Measurements from ENCODE around the gene DLG2. TPM values are rescaled to one million over a fixed set of nuclear protein-coding genes. Genes with fewer than 3 reads are reported as not detected.

DLG2 gene
- total RNA-seq, 2 experiments from 2014 or later = 2.0 to 2.1 TPM

DNA sequence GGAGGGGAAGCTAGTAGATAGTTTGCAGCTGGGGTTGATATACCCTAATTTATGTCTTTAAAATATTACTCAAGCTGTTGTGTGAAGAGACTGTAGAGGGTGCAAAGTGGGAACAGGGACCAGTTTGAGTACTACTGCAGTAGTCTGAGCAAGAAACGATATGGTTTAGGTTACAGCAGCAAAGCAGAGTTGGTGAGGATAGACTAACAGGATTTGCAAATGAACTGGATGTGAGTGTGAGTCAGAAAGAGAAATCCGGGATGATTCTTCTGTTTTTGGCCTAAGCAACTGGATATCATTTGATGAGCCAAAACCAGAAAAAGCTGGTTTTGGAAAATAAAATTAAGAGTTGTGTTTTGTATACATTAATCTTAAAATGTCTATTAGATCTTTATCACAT lies 1591.5 kb downstream of the DLG2 start:
- H3K27ac Mint-ChIP-seq = no peak overlapping the region
- no peak overlapping the region for H3K4me3 ChIP-seq (ENCODE audit: low read length)
- no peaks in the 10 kb centered on the region for H3K27me3 ChIP-seq (ENCODE audit: control insufficient read depth in 1 of 2, insufficient read depth in 2 of 2, low read length in 2 of 2)
- peaks cover 0 to 4% of the 10 kb centered on the region in 2 experiments for H3K9me3 ChIP-seq (ENCODE audit: control insufficient read depth in 1 of 2, insufficient read depth in 1 of 2, low read length in 2 of 2)
- POLR2A ChIA-PET = no interaction called here
- no peaks in the 10 kb centered on the region for H3K4me1 ChIP-seq (ENCODE audit: insufficient read depth, low read length)
- no peak overlapping the region for H3K4me3 Mint-ChIP-seq
- H3K36me3 ChIP-seq (ENCODE audit: insufficient read depth, low read length) = no peaks in the 10 kb centered on the region
- peaks cover 21% of the 10 kb centered on the region for H3K9me3 Mint-ChIP-seq
- H3K4me1 Mint-ChIP-seq (ENCODE audit: low read depth) = no peaks in the 10 kb centered on the region
- ATAC-seq (ENCODE audit: poor library complexity) (no peak), DNase-seq (no peak)
- no peaks in the 10 kb centered on the region for H3K36me3 Mint-ChIP-seq (ENCODE audit: low read depth)
- intact Hi-C loops (cut with DNase I, micrococcal nuclease) = no loop called here
- TF ChIP-seq, protein P1, sequence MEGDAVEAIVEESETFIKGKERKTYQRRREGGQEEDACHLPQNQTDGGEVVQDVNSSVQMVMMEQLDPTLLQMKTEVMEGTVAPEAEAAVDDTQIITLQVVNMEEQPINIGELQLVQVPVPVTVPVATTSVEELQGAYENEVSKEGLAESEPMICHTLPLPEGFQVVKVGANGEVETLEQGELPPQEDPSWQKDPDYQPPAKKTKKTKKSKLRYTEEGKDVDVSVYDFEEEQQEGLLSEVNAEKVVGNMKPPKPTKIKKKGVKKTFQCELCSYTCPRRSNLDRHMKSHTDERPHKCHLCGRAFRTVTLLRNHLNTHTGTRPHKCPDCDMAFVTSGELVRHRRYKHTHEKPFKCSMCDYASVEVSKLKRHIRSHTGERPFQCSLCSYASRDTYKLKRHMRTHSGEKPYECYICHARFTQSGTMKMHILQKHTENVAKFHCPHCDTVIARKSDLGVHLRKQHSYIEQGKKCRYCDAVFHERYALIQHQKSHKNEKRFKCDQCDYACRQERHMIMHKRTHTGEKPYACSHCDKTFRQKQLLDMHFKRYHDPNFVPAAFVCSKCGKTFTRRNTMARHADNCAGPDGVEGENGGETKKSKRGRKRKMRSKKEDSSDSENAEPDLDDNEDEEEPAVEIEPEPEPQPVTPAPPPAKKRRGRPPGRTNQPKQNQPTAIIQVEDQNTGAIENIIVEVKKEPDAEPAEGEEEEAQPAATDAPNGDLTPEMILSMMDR (IDR thresholded peaks at IDR 0.05) = no peak
- no peak overlapping the region for H3K27ac ChIP-seq (ENCODE audit: low read depth in 1 of 2, low read length in 2 of 2)
- no peaks in the 10 kb centered on the region for H3K27me3 Mint-ChIP-seq
- CTCF ChIA-PET = no interaction called here

DNA sequence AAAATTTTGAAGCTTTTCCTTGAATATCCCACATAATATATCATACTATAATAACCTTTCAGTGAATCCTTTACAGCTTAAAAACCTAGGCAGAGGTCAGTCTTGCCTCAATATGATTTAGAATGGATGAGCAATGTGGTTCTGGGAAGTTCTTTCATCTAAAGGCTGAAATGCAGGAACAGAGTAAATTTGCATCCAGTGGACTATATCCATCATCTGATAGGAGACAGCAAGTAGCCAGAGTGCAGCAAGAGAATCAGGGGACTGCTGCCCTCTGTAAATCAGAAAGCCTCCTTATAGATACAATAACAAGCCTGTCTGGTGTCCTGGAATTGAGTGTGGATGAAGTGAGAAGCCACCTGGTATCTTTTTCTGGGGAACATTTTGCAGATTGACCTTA lies 1592.7 kb downstream of the DLG2 start:
- no peaks in the 10 kb centered on the region for H3K4me1 ChIP-seq (ENCODE audit: insufficient read depth, low read length)
- peaks cover 21% of the 10 kb centered on the region for H3K9me3 Mint-ChIP-seq
- H3K36me3 Mint-ChIP-seq (ENCODE audit: low read depth) = no peaks in the 10 kb centered on the region
- H3K27me3 ChIP-seq (ENCODE audit: control insufficient read depth in 1 of 2, insufficient read depth in 2 of 2, low read length in 2 of 2) = no peaks in the 10 kb centered on the region
- TF ChIP-seq, protein P1 (IDR thresholded peaks at IDR 0.05) = no peak
- H3K9me3 ChIP-seq (ENCODE audit: control insufficient read depth in 1 of 2, insufficient read depth in 1 of 2, low read length in 2 of 2) = peaks cover 0 to 4% of the 10 kb centered on the region in 2 experiments
- H3K36me3 ChIP-seq (ENCODE audit: insufficient read depth, low read length) = no peaks in the 10 kb centered on the region
- H3K27me3 Mint-ChIP-seq = no peaks in the 10 kb centered on the region
- DNase-seq (no peak), ATAC-seq (ENCODE audit: poor library complexity) (no peak)
- no peak overlapping the region for H3K27ac Mint-ChIP-seq
- H3K4me1 Mint-ChIP-seq (ENCODE audit: low read depth) = no peaks in the 10 kb centered on the region
- no peak overlapping the region for H3K27ac ChIP-seq (ENCODE audit: low read depth in 1 of 2, low read length in 2 of 2)
- intact Hi-C loops (cut with DNase I, micrococcal nuclease) = no loop called here
- ChIA-PET POLR2A (no interaction called here), CTCF (interaction anchor here (0.8 kb wide), 1 partner anchor 25 kb away, joined by 3 read pairs; no protein-coding TSS in a partner anchor)
- no peak overlapping the region for H3K4me3 ChIP-seq (ENCODE audit: low read length)
- no peak overlapping the region for H3K4me3 Mint-ChIP-seq

DNA sequence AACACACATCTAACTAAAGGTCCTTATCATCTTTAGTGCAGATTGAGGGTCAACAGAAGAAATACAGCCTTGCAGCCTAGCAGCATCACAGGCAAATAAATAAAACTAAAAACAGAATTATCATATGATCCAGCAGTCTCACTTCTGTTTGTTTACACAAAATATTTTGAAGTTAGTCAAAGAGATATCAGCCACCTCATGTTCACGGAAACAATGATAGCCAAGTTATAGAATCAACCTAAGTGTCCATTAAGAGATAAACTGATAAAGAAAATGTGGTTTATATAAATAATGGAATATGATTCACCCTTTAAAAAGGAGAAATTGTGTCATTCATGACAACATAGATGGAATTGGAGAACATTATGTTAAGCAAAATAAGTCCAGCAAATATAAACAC lies 1602.9 kb downstream of the DLG2 start:
- ChIA-PET POLR2A (no interaction called here), CTCF (no interaction called here)
- TF ChIP-seq, protein P1 (IDR thresholded peaks at IDR 0.05) = no peak
- no peak overlapping the region for H3K27ac ChIP-seq (ENCODE audit: low read depth in 1 of 2, low read length in 2 of 2)
- no peaks in the 10 kb centered on the region for H3K4me1 ChIP-seq (ENCODE audit: insufficient read depth, low read length)
- Mint-ChIP-seq H3K4me3 (no peak overlapping the region), H3K27me3 (no peaks in the 10 kb centered on the region), H3K36me3 (ENCODE audit: low read depth) (no peaks in the 10 kb centered on the region), H3K9me3 (peaks cover 4% of the 10 kb centered on the region), H3K27ac (no peak overlapping the region), H3K4me1 (ENCODE audit: low read depth) (no peaks in the 10 kb centered on the region)
- intact Hi-C loops (cut with DNase I, micrococcal nuclease) = no loop called here
- no peaks in the 10 kb centered on the region for H3K9me3 ChIP-seq (ENCODE audit: control insufficient read depth in 1 of 2, insufficient read depth in 1 of 2, low read length in 2 of 2)
- no peak overlapping the region for H3K4me3 ChIP-seq (ENCODE audit: low read length)
- H3K36me3 ChIP-seq (ENCODE audit: insufficient read depth, low read length) = no peaks in the 10 kb centered on the region
- ATAC-seq (ENCODE audit: poor library complexity) (no peak), DNase-seq (no peak)
- H3K27me3 ChIP-seq (ENCODE audit: control insufficient read depth in 1 of 2, insufficient read depth in 2 of 2, low read length in 2 of 2) = no peaks in the 10 kb centered on the region
